Cardiac fibroblast (primary cell): ENCODE results near the gene P2RX5.

ENCODE experiments used
- DNase-seq, 2 donors: peaks; one replicate each; pipeline versions ENCODE4 v3.0.0 to v3.0.0-alpha.2; 2010; ENCODE audit warnings: low read depth in 2 of 2
- H3K4me3 ChIP-seq, 2 donors: replicated peaks in 1 of 2; 1 replicate in 1 of 2; 2 replicates in 1 of 2; pipeline ENCODE4 v1.5.1; 2011; ENCODE audit warnings: low read depth in 2 of 2, low read length in 2 of 2, mild to moderate bottlenecking in 2 of 2, moderate library complexity in 1 of 2
- CTCF ChIP-seq: IDR thresholded peaks from one replicate; pipeline ENCODE4 v1.5.1; 2011; ENCODE audit warnings: low read depth, mild to moderate bottlenecking, low read length, inconsistent platforms

Gene P2RX5

DNA sequence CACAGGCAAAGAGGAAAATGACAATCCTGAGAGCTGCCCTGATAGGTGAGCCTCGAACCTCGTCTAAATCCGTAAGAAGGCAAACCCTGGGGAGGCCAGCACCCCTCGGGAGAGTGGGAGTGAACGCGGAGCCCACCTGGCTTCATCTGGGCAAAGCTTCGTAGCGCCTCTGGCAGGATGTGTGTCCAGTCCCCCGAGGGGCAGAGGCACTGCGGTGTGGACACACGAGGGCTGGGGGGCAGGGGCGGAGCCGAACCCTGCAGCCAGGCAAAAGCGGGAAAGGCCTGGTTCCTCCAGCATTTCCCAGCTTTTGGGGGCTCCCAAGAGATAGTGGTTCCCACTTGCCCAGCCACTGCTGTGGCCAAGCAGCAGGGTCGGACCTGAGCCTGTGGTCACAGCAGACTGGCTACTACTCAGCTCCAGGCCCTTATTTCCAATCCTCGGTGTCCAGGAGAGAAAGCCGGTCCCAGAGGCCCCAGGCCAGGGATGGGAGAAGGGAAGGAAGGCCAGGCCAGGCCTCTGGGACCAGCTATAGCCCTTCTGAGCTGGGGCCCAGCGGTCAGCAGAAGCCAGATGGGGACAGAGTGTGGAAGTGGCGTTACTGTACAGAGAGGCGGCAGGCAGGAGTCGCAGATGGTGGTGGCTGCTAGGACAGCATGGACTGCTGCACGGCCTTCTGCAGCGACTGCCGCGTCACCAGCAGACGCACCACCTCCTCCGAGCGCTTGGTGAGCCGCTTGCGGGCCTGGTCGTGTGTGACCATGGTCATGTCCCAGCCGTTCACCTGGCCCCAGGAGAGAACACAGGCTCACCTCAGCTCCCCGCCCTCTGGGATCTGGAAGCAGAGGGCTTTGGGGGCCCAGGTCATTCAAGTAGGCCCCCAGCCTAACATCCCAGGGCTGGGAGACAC lies 32.6 kb downstream of the P2RX5 start:
- DNase-seq: no peak
- no peak overlapping the region for H3K4me3 ChIP-seq
- TF ChIP-seq CTCF: no peak

- DNase-seq: no peak
- no peak for TF ChIP-seq CTCF
- no peak overlapping the region for H3K4me3 ChIP-seq
Observed at GRCh38 chr17:3660311-3660891, 35.6 kb downstream of the P2RX5 start.

GRCh38 chr17:3659541-3660111 lies 36.3 kb downstream of the P2RX5 start:
- peak; percentile 33 for TF ChIP-seq CTCF
- DNase-seq: peak; percentile 94 to 95
- H3K4me3 ChIP-seq: no peak overlapping the region

DNA sequence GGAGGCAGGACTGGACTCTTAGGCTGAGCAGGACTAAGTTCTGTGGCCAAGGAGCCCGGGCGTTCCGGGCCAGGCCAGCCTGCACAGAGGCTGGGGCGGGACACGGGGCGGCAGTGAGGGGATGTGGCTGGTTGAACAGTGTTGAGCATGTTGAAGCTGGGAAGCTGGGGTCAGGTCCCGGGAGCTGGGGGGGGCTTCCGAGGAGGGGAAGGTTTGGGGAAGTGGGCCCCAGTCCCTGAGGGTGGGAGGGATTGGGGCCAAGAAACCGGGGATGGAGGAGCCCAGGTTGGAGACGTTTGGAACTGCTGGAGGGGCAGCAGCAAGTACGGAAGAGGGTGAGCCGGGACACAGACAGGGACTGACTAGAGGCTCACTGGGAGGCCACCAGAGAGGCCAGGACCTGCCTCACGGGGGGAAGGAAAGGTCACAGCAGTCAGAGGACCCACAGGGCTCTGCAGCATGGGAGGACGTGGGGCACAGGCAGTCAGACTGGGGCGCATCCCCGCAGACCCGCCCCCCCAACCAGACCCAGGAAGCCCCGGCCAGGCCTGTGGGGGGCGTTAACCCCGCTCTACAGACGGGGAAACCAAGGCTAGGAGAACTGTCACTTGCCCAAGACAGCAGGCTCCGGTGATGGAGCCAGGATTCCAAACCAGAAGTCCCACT lies 37.0 kb downstream of the P2RX5 start:
- no peak for TF ChIP-seq CTCF
- no peak for DNase-seq
- no peak overlapping the region for H3K4me3 ChIP-seq

GRCh38 chr17:3657874-3658783 lies 37.8 kb downstream of the P2RX5 start:
- DNase-seq: no peak
- H3K4me3 ChIP-seq: no peak overlapping the region

More at GRCh38 chr17:3657874-3658783, 37.8 kb downstream of the P2RX5 start:
- TF ChIP-seq CTCF: no peak
